Measurements from ENCODE around the gene DDX10. TPM values are rescaled to one million over a fixed set of nuclear protein-coding genes. Genes with fewer than 3 reads are reported as not detected.

The DDX10 gene
- total RNA-seq, 2 experiments from 2014 or later = 15.0 to 15.4 TPM

- peaks cover 26% of the 10 kb centered on the region for H3K36me3 Mint-ChIP-seq (ENCODE audit: low read depth)
- ATAC-seq (ENCODE audit: poor library complexity) = no peak
- no peak overlapping the region for H3K4me3 ChIP-seq (ENCODE audit: low read length)
- no peak overlapping the region for H3K27ac ChIP-seq (ENCODE audit: low read depth in 1 of 2, low read length in 2 of 2)
- intact Hi-C loops (cut with DNase I, micrococcal nuclease) = no loop called here
- H3K27me3 Mint-ChIP-seq = no peaks in the 10 kb centered on the region
- ChIA-PET POLR2A (no interaction called here), CTCF (interaction anchor here (0.6 kb wide), 1 partner anchor 1107 kb away, joined by 4 read pairs; no protein-coding TSS in a partner anchor)
- H3K4me1 Mint-ChIP-seq (ENCODE audit: low read depth) = peaks cover 27% of the 10 kb centered on the region
- H3K36me3 ChIP-seq (ENCODE audit: insufficient read depth, low read length) = no peaks in the 10 kb centered on the region
- no peaks in the 10 kb centered on the region for H3K9me3 ChIP-seq (ENCODE audit: control insufficient read depth in 1 of 2, insufficient read depth in 1 of 2, low read length in 2 of 2)
- H3K4me1 ChIP-seq (ENCODE audit: insufficient read depth, low read length) = peaks cover 6% of the 10 kb centered on the region
- no peaks in the 10 kb centered on the region for H3K9me3 Mint-ChIP-seq
- no peak for DNase-seq
- H3K27ac Mint-ChIP-seq = peak overlapping the region; percentile 96
- no peak for TF ChIP-seq CTCF (IDR thresholded peaks at IDR 0.05)
- no peaks in the 10 kb centered on the region for H3K27me3 ChIP-seq (ENCODE audit: control insufficient read depth in 1 of 2, insufficient read depth in 2 of 2, low read length in 2 of 2)
- H3K4me3 Mint-ChIP-seq = no peak overlapping the region
Measured at GRCh38 chr11:108853151-108853550, 188.3 kb downstream of the DDX10 start.

GRCh38 chr11:108853864-108854263 is 189.0 kb downstream of the DDX10 start:
- H3K9me3 ChIP-seq (ENCODE audit: control insufficient read depth in 1 of 2, insufficient read depth in 1 of 2, low read length in 2 of 2) = no peaks in the 10 kb centered on the region
- Mint-ChIP-seq H3K9me3 (no peaks in the 10 kb centered on the region), H3K27me3 (no peaks in the 10 kb centered on the region), H3K27ac (peak overlapping the region; percentile 96), H3K4me3 (peak overlapping the region; percentile 87), H3K36me3 (ENCODE audit: low read depth) (peaks cover 21% of the 10 kb centered on the region), H3K4me1 (ENCODE audit: low read depth) (peaks cover 27% of the 10 kb centered on the region)
- peak overlapping the region; percentile 47 for H3K27ac ChIP-seq (ENCODE audit: low read depth in 1 of 2, low read length in 2 of 2)
- ChIA-PET POLR2A (interaction anchor here (0.5 to 1.2 kb wide), 4 partner anchors 17 to 1396 kb away, joined by 3 to 5 read pairs (median 3); partner anchors contain the start of gene CWF19L2), CTCF (no interaction called here)
- no peaks in the 10 kb centered on the region for H3K36me3 ChIP-seq (ENCODE audit: insufficient read depth, low read length)
- ATAC-seq (ENCODE audit: poor library complexity) (peak; percentile 49), DNase-seq (peak in 3 of 14 experiments; percentile 10 to 33 (median 23))
- H3K27me3 ChIP-seq (ENCODE audit: control insufficient read depth in 1 of 2, insufficient read depth in 2 of 2, low read length in 2 of 2) = no peaks in the 10 kb centered on the region
- H3K4me1 ChIP-seq (ENCODE audit: insufficient read depth, low read length) = peaks cover 6% of the 10 kb centered on the region
- peak overlapping the region; percentile 48 for H3K4me3 ChIP-seq (ENCODE audit: low read length)
- intact Hi-C loops (cut with DNase I, micrococcal nuclease) = no loop called here
- no peak for TF ChIP-seq CTCF (IDR thresholded peaks at IDR 0.05)

GRCh38 chr11:108854346-108854745 is 189.5 kb downstream of the DDX10 start:
- CTCF ChIA-PET = interaction anchor here (1.4 kb wide), 1 partner anchor 8 kb away, joined by 3 read pairs; no protein-coding TSS in a partner anchor
- no peaks in the 10 kb centered on the region for H3K27me3 ChIP-seq (ENCODE audit: control insufficient read depth in 1 of 2, insufficient read depth in 2 of 2, low read length in 2 of 2)
- DNase-seq = peak in 3 of 14 experiments; percentile 20 to 65 (median 32)
- ATAC-seq (ENCODE audit: poor library complexity) = peak; percentile 81
- Mint-ChIP-seq H3K4me1 (ENCODE audit: low read depth) (peaks cover 27% of the 10 kb centered on the region), H3K27ac (peak overlapping the region; percentile 96), H3K36me3 (ENCODE audit: low read depth) (peaks cover 21% of the 10 kb centered on the region), H3K4me3 (peak overlapping the region; percentile 87), H3K9me3 (no peaks in the 10 kb centered on the region), H3K27me3 (no peaks in the 10 kb centered on the region)
- POLR2A ChIA-PET = interaction anchor here (0.5 to 1.2 kb wide), 4 partner anchors 16 to 618 kb away, joined by 3 to 5 read pairs (median 3); no protein-coding TSS in a partner anchor
- TF ChIP-seq CTCF (IDR thresholded peaks at IDR 0.05) = no peak
- H3K9me3 ChIP-seq (ENCODE audit: control insufficient read depth in 1 of 2, insufficient read depth in 1 of 2, low read length in 2 of 2) = no peaks in the 10 kb centered on the region
- no peaks in the 10 kb centered on the region for H3K36me3 ChIP-seq (ENCODE audit: insufficient read depth, low read length)
- peaks cover 6% of the 10 kb centered on the region for H3K4me1 ChIP-seq (ENCODE audit: insufficient read depth, low read length)
- H3K27ac ChIP-seq (ENCODE audit: low read depth in 1 of 2, low read length in 2 of 2) = peak overlapping the region; percentile 47
- intact Hi-C loops (cut with DNase I, micrococcal nuclease) = no loop called here
- H3K4me3 ChIP-seq (ENCODE audit: low read length) = peak overlapping the region; percentile 48

All from CD4-positive, alpha-beta T cell (primary cell).